Panc1 (cell line): Measurements from ENCODE around the gene PREPL. TPM values are rescaled to one million over a fixed set of nuclear protein-coding genes. Genes with fewer than 3 reads are reported as not detected.

ENCODE experiments used
- ATAC-seq: fragments of 200-7000 bp; cut with Tn5 transposase; 2 replicates; pipeline ENCODE4 v1.9.1; 2020; ENCODE audit warnings: mild to moderate bottlenecking, moderate library complexity
- BruUV-seq: library from RNA; stranded (reverse); fragments of 400-500 nt; replicated peaks from 2 replicates; lab custom pipeline; 2021; lab: Mats Ljungman, UMichigan
- CTCF ChIA-PET: fragments of 300-600 bp; sonication (Branson Sonifier 250); formaldehyde crosslinking; loops from one replicate; lab custom pipeline; 2022; ENCODE audit warnings: antibody characterized with exemption; lab: Charles Lee
- POLR2A ChIA-PET: fragments of 300-600 bp; sonication (Branson Sonifier 250); formaldehyde crosslinking; loops from one replicate; lab custom pipeline; 2022; ENCODE audit warnings: antibody characterized with exemption; lab: Charles Lee
- DNase-seq: peaks from one replicate; pipeline ENCODE4 v3.0.0-alpha.2; 2010; ENCODE audit warnings: low read depth, low spot score
- H3K27ac ChIP-seq: 2 replicates; pipeline ENCODE4 v1.5.1; 2011; ENCODE audit warnings: mild to moderate bottlenecking, low read length, inconsistent platforms
- H3K27me3 ChIP-seq: fragments of 200-500 bp; sonication (Bioruptor generic); 2 replicates; pipeline ENCODE4 v1.6.0; 2014; ENCODE audit warnings: low read length, inconsistent platforms; ENCODE audit not compliant: control insufficient read depth, insufficient read depth
- H3K36me3 ChIP-seq: fragments of 200-500 bp; sonication (Bioruptor generic); 2 replicates; pipeline ENCODE4 v1.5.1; 2014; ENCODE audit warnings: inconsistent platforms, mild to moderate bottlenecking, low read length, moderate library complexity; ENCODE audit not compliant: control insufficient read depth, insufficient read depth
- H3K4me1 ChIP-seq: 2 replicates; pipeline ENCODE4 v1.5.1; 2011; ENCODE audit warnings: inconsistent platforms, mild to moderate bottlenecking, low read length, moderate library complexity; ENCODE audit not compliant: control insufficient read depth, insufficient read depth
- H3K4me3 ChIP-seq, 2 experiments: 2 replicates each; pipeline ENCODE4 v1.5.1; 2011 to 2012; ENCODE audit warnings: low read depth in 2 of 2, low read length in 2 of 2, mild to moderate bottlenecking in 2 of 2, inconsistent platforms in 1 of 2, moderate library complexity in 1 of 2
- H3K9me3 ChIP-seq: fragments of 200-500 bp; sonication (Bioruptor generic); 2 replicates; pipeline ENCODE4 v1.5.1; 2014; ENCODE audit warnings: low read depth, mild to moderate bottlenecking, inconsistent platforms, low read length, moderate library complexity; ENCODE audit not compliant: control insufficient read depth, insufficient read depth
- CTCF ChIP-seq: fragments of 450-650 bp; IDR thresholded peaks from 2 replicates; pipeline ENCODE4 v1.5.1; 2017; ENCODE audit warnings: mild to moderate bottlenecking
- POLR2AphosphoS5 ChIP-seq: IDR thresholded peaks from 2 replicates; pipeline ENCODE4 v1.6.1; 2012; ENCODE audit warnings: mild to moderate bottlenecking, low read depth, low read length, moderate library complexity
- REST ChIP-seq, 2 experiments: IDR thresholded peaks; 2 replicates each; pipeline ENCODE4 v1.6.1; 2011 to 2012; ENCODE audit warnings: low read depth in 2 of 2, control low read depth in 1 of 2, low read length in 1 of 2, mild to moderate bottlenecking in 1 of 2, moderate library complexity in 1 of 2; ENCODE audit not compliant: insufficient read depth in 1 of 2
- SIN3A ChIP-seq: IDR thresholded peaks from 2 replicates; pipeline ENCODE4 v1.6.1; 2012; ENCODE audit warnings: low read depth, mild to moderate bottlenecking, low read length, moderate library complexity, borderline replicate concordance; ENCODE audit not compliant: insufficient read depth
- TCF7L2 ChIP-seq: IDR thresholded peaks from 2 replicates; pipeline ENCODE4 v1.6.1; 2011; ENCODE audit warnings: mild to moderate bottlenecking, low read depth, low read length, inconsistent platforms
- in situ Hi-C: cut with HindIII; loops from 2 replicates; pipeline ENCODE4 v1.10.0; 2016; ENCODE audit warnings: low sequenced_read_pairs, low pct_unique_long_range_greater_than_20kb
- intact Hi-C: fragments of 100-400 bp; cut with micrococcal nuclease; formaldehyde crosslinking; loops from one replicate; pipeline ENCODE4 v1.10.0; 2022; ENCODE audit not compliant: unreplicated experiment
- total RNA-seq: library from RNA; stranded (reverse); gene quantifications from one replicate; pipeline ENCODE4 v1.2.1, GENCODE V29; 2021; ENCODE audit not compliant: unreplicated experiment

Gene PREPL
- total RNA-seq, 1 experiment from 2014 or later: 42.5 TPM

- H3K27ac ChIP-seq: no peak overlapping the region
- H3K36me3 ChIP-seq: no peaks in the 10 kb centered on the region; the same call in 1 of the 2 replicates
- H3K27me3 ChIP-seq: no peaks in the 10 kb centered on the region
- TF ChIP-seq CTCF: no peak
- no peak for TF ChIP-seq SIN3A
- no peak for TF ChIP-seq TCF7L2
- TF ChIP-seq REST (IDR thresholded peaks at IDR 0.05; ENCODE audit: insufficient read depth in 1 of 2, low read depth in 2 of 2, low read length in 1 of 2): no peak
- TF ChIP-seq POLR2AphosphoS5: no peak
- ATAC-seq (no peak), DNase-seq (no peak)
- H3K4me1 ChIP-seq: no peaks in the 10 kb centered on the region
- H3K9me3 ChIP-seq: peaks cover 22% of the 10 kb centered on the region; the same call in 1 of the 2 replicates
- BruUV-seq: no TSS peak
- H3K4me3 ChIP-seq: no peak overlapping the region
- intact Hi-C loops: no loop called here
- CTCF ChIA-PET: no interaction called here
- in situ Hi-C loops: no loop called here
- POLR2A ChIA-PET: no interaction called here
Measured at GRCh38 chr2:44310287-44310686, 51.0 kb downstream of the PREPL start.

- ATAC-seq: peak; percentile 42; the same call in 1 of the 2 replicates
- H3K4me3 ChIP-seq: no peak overlapping the region
Measured at GRCh38 chr2:44305882-44306281, 55.4 kb downstream of the PREPL start.

More at GRCh38 chr2:44305882-44306281, 55.4 kb downstream of the PREPL start:
- no peaks in the 10 kb centered on the region for H3K36me3 ChIP-seq
- peaks cover 4% of the 10 kb centered on the region; the same call in 1 of the 2 replicates for H3K9me3 ChIP-seq
- in situ Hi-C loops (no loop called here), intact Hi-C loops (no loop called here)
- no peak for DNase-seq
- ChIA-PET POLR2A (interaction anchor here (0.6 kb wide), 1 partner anchor 361 kb away, joined by 5 read pairs; no protein-coding TSS in a partner anchor), CTCF (no interaction called here)
- H3K4me1 ChIP-seq: no peaks in the 10 kb centered on the region
- TF ChIP-seq CTCF (no peak), TCF7L2 (no peak), POLR2AphosphoS5 (no peak), REST (IDR thresholded peaks at IDR 0.05; ENCODE audit: insufficient read depth in 1 of 2, low read depth in 2 of 2, low read length in 1 of 2) (no peak), SIN3A (no peak)
- no TSS peak for BruUV-seq
- no peaks in the 10 kb centered on the region for H3K27me3 ChIP-seq
- H3K27ac ChIP-seq: no peak overlapping the region
